ENCODE measurements around the gene CYB5D1. TPM values are rescaled to one million over a fixed set of nuclear protein-coding genes. Genes with fewer than 3 reads are reported as not detected.

CYB5D1 gene
- total and polyA plus RNA-seq, 2 of the 8 experiments (the other 6 are each of a cell fraction or from before 2014, with no cell fraction given) = 11.0 to 18.0 TPM

GRCh38 chr17:7841915-7842379 lies 15.9 kb upstream of the CYB5D1 start (continued):
- TF ChIP-seq, protein P1, sequence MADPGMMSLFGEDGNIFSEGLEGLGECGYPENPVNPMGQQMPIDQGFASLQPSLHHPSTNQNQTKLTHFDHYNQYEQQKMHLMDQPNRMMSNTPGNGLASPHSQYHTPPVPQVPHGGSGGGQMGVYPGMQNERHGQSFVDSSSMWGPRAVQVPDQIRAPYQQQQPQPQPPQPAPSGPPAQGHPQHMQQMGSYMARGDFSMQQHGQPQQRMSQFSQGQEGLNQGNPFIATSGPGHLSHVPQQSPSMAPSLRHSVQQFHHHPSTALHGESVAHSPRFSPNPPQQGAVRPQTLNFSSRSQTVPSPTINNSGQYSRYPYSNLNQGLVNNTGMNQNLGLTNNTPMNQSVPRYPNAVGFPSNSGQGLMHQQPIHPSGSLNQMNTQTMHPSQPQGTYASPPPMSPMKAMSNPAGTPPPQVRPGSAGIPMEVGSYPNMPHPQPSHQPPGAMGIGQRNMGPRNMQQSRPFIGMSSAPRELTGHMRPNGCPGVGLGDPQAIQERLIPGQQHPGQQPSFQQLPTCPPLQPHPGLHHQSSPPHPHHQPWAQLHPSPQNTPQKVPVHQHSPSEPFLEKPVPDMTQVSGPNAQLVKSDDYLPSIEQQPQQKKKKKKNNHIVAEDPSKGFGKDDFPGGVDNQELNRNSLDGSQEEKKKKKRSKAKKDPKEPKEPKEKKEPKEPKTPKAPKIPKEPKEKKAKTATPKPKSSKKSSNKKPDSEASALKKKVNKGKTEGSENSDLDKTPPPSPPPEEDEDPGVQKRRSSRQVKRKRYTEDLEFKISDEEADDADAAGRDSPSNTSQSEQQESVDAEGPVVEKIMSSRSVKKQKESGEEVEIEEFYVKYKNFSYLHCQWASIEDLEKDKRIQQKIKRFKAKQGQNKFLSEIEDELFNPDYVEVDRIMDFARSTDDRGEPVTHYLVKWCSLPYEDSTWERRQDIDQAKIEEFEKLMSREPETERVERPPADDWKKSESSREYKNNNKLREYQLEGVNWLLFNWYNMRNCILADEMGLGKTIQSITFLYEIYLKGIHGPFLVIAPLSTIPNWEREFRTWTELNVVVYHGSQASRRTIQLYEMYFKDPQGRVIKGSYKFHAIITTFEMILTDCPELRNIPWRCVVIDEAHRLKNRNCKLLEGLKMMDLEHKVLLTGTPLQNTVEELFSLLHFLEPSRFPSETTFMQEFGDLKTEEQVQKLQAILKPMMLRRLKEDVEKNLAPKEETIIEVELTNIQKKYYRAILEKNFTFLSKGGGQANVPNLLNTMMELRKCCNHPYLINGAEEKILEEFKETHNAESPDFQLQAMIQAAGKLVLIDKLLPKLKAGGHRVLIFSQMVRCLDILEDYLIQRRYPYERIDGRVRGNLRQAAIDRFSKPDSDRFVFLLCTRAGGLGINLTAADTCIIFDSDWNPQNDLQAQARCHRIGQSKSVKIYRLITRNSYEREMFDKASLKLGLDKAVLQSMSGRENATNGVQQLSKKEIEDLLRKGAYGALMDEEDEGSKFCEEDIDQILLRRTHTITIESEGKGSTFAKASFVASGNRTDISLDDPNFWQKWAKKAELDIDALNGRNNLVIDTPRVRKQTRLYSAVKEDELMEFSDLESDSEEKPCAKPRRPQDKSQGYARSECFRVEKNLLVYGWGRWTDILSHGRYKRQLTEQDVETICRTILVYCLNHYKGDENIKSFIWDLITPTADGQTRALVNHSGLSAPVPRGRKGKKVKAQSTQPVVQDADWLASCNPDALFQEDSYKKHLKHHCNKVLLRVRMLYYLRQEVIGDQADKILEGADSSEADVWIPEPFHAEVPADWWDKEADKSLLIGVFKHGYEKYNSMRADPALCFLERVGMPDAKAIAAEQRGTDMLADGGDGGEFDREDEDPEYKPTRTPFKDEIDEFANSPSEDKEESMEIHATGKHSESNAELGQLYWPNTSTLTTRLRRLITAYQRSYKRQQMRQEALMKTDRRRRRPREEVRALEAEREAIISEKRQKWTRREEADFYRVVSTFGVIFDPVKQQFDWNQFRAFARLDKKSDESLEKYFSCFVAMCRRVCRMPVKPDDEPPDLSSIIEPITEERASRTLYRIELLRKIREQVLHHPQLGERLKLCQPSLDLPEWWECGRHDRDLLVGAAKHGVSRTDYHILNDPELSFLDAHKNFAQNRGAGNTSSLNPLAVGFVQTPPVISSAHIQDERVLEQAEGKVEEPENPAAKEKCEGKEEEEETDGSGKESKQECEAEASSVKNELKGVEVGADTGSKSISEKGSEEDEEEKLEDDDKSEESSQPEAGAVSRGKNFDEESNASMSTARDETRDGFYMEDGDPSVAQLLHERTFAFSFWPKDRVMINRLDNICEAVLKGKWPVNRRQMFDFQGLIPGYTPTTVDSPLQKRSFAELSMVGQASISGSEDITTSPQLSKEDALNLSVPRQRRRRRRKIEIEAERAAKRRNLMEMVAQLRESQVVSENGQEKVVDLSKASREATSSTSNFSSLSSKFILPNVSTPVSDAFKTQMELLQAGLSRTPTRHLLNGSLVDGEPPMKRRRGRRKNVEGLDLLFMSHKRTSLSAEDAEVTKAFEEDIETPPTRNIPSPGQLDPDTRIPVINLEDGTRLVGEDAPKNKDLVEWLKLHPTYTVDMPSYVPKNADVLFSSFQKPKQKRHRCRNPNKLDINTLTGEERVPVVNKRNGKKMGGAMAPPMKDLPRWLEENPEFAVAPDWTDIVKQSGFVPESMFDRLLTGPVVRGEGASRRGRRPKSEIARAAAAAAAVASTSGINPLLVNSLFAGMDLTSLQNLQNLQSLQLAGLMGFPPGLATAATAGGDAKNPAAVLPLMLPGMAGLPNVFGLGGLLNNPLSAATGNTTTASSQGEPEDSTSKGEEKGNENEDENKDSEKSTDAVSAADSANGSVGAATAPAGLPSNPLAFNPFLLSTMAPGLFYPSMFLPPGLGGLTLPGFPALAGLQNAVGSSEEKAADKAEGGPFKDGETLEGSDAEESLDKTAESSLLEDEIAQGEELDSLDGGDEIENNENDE (IDR thresholded peaks at IDR 0.05; ENCODE audit: insufficient replicate concordance, low read length) = no peak
- TF ChIP-seq PHF8 (conservative IDR thresholded peaks at IDR 0.05; ENCODE audit: low read depth, low read length) = peak; percentile 47

All from H1 (cell line).